Activated CD4-positive, CD25-positive, alpha-beta regulatory T cell treated with anti-CD3 and anti-CD28 coated beads, Interleukin-2, amount 50 U/mL, for 24 hours (primary cell): Measurements from ENCODE around the gene WNK1.
"Not testable (repeated sequence)": the region's sequence is repeated elsewhere in the genome, so short reads cannot be mapped to it uniquely, and the experiment has no call there.

Experiments
- ATAC-seq, 2 donors: fragments of 150-1000 bp; cut with Tn5 transposase; one replicate each; pipeline ENCODE4 v1.10.0; 2021; ENCODE audit warnings: mild to moderate bottlenecking in 1 of 2, moderate library complexity in 1 of 2

Gene WNK1

GRCh38 chr12:913919-914698 lies 161.7 kb downstream of the WNK1 start:
- ATAC-seq, result no peak

GRCh38 chr12:915090-915489 lies 162.7 kb downstream of the WNK1 start:
- no peak for ATAC-seq

- no peak for ATAC-seq
These were observed 163.9 kb downstream of the WNK1 start for GRCh38 chr12:916240-916639.

DNA sequence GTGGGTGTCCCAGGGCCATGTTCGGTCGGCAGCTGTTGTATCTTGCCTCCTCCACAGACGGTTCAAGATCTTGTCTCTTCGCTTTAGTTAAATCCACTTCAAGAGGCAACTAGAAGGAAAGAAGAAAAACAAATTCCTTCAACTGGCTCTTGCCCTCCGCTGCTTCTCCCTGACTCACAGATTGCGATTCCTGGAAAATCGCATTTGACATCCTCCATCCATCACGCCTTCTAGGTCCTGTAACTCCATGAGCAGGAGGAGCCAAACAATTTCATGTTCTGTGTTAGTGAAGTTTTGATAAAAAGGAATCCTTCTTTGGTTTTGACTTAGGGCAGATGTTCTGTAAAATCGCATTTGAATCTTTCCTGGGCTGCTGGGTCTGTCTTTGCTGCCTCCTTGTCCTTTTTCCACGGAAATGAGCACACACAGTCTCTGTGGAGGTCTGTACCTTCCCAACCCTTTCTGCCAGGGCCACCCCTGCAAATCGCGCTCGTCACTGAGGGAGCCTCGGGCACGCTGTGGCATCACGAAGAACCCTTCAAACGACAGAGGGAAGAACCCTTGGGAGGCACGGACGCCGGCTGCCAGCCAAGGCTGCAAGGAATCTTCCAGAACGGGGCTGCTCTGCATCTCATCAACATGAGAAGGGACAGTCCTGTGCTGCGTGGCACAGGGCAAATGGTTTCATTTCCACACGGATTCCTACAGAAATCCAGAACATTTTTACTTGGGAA lies 164.5 kb downstream of the WNK1 start:
- ATAC-seq, result no peak

DNA sequence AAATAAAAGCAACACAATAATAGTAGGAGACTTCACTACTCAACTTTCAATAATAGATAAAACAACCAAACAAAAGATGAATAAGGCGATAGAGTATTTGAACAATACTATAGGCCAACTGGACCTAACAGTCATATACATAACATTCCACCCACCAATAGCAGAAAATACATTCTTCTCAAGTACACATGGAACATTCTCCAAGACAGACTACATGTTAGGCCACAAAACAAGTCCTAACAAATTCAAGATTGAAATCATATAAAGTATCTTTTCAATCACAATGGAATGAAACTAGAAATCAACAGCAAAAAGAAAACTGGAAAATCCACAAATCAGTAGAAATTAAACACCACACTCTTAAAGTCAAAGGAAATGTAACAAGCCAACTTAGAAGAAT lies 168.3 kb downstream of the WNK1 start:
- ATAC-seq, result no peak

DNA sequence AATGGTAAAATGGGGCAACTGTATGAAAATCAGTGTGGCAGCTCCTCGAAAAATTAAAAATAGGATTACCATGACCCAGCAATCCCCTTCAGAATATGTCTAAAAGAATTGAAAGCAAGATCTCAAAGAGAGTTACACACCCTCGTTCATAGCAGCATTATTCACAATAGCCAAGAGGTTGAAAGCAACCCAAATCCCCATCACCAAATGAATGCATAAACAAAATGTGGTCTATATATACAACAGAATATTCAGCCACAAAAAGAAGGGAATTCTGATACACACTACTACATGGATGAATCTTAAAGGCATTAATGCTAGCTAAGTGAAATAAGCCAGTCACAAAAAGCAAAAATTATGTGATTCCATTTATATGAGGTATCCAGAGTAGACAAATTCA lies 169.9 kb downstream of the WNK1 start:
- no peak for ATAC-seq

DNA sequence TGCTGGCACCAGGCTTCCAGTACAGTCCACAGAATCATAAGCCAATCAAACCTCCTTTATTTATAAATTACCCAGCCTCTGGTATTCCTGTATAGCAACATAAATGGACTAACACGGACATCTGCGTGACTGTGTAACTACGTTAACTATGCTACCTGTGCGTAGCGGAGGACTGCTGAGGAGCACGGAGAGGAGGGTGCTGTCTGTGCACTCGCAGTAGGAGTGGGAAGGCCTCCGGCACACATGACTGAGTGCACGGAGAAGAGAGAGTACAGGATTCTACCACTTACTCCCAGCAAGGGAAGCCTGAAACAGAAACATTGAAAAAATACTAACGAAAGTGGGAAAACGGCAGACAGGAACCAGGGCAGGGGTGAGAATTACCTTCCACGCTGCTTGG lies 174.3 kb downstream of the WNK1 start:
- ATAC-seq, result no peak

DNA sequence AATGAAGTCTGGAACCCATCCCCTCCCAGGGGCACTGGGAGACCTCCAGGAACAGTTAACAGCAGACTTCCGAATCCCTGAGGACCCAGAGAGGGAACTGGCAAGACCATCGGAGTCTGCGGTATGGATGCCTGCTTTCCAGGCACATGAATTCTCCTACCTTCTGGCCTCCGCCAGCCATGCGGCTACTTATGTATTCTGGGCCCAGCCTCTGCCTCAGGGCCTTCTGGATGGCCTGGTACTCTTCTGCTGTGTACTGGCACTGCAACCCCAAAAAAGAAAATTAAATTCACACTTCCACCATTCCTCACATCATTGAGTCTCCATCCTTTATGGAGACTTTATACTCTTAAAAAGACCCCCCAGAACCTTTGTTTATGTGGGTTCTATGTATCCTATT lies 178.7 kb downstream of the WNK1 start:
- ATAC-seq, result no peak

DNA sequence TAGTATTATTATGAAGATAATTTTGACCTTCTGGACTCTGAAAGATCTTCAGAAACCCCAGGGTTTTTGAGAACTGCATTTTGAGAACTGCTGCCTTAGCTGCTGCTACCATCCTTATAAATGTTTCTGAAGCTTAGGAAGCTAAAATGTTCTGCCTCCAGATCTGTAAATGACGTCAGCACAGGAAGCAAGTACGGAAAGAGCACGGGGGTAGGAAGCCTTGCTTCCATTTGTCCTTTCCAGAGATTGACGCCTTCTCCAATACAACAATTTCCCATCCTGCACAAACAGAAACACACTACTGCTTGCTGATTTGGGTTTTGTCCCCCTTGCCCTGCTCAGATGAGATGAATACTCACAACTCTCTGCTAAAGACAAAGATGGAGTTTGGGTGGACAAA lies 179.2 kb downstream of the WNK1 start:
- ATAC-seq, result no peak

- ATAC-seq, result not testable (repeated sequence)
These were observed 183.5 kb downstream of the WNK1 start for GRCh38 chr12:935891-936290.

DNA sequence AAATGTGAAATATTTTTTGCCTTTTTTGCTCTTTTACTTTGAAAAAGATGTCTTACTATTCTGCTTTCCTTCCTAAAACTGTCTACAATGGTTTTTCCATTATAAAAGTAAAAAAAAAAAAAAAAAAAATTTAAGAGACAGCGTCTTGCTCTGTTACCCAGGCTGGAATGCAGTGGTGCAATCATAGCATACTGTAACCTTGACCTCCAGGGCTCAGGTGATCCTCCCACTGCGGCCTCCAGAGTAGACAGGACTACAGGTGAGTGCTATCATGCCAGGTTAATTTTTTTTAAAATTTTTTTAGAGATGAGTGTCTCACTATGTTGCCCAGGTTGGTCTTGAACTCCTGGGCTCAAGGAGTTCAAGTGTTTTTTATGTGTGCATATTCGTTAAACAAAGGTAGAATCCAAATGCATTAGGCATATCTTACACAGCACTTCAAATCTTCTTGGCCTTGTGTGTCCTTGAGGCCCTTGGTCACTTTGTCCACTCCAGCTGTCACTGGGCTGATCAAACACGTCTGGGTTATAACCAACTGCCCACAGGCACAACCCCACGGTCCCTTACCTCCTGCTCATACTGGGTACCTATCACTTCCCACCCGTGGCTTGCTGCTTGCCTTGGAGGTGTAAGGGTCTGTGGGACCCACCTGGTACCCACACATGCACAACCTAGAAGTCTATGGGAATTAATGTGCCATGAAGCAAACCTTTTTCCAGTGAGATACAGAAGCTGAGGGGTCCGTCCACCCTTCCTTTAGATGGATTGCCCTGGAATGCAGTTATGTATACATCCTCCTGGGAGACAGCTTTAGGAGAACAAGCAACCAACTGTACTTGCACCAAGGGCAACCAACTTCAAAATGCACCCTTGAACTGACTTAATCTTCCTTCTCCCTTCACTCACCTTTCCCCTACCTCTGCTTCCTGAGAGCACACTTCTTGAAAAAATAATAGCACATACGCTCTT lies 184.3 kb downstream of the WNK1 start:
- no peak for ATAC-seq

DNA sequence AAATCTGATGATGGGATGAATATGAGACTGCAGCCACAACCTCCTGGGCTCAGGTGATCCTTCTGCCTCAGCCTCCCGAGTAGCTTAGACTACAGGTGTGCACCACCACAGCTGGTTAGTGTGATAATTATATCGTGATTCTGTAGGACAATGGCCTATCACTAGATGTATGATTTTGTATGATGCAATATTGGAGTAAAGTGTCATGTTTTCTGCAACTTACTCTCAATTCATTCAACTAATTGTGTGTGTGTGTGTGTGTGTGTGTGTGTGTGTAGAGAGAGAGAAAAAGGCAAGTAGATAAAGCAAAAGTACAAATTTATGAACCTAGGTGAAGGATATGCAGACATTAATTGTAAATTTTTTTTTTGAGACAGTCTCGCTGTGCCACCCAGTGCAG lies 186.4 kb downstream of the WNK1 start:
- no peak for ATAC-seq

DNA sequence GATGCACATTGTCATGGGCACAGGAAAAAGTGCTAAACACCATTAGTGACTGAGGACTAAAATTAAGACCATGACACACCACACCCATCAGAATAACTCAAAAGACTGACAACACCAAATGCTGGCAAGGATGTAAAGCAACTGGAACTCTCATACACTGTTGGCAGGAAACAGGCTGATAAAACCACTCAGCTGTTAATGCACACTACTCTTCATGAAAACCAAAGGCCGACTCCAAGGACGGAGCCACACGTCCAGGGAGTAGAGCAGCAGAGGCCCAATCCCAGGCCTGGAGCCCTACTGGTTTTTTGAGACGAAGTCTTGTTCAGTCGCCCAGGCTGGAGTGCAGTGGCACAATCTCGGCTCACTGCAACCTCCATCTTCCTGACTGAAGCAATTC lies 190.7 kb downstream of the WNK1 start:
- ATAC-seq, result no peak

DNA sequence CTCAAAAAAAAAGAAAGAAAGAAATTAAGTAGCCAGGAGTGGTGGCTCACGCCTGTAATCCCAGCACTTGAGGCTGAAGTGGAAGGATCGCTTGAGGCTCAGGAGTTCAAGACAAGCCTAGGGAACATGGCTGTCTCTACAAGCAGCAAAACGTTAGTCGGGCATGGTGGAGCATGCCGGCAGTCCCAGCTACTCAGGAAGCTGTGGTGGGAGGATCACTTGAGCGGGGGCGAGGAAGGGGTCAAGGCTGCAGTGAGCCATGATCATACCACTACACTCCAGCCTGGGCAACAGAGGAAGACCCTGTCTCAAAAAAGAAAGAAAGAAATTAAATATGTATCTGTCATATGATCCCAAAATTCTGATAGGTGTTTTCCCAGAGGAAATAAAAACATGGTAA lies 191.8 kb downstream of the WNK1 start:
- ATAC-seq, result no peak

GRCh38 chr12:946212-946611 lies 193.8 kb downstream of the WNK1 start:
- ATAC-seq, result no peak

DNA sequence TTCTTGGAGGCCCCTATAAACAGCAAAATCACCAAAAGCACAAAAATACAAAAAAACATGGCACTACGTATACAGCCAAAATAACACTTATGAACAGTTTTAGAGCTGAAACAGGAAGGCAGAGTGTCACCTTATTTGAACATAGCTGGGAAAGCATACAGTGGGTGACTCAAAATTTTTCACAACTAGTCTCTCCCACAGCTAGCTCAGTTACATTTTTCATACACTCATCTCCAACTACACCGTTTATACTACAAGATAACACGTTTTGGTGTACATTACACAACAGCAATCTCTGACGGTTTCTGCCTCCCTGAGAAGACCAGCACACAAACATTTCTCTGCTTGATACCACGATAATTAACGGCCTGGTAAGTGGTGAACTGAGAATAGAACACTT lies 194.3 kb downstream of the WNK1 start:
- no peak for ATAC-seq

DNA sequence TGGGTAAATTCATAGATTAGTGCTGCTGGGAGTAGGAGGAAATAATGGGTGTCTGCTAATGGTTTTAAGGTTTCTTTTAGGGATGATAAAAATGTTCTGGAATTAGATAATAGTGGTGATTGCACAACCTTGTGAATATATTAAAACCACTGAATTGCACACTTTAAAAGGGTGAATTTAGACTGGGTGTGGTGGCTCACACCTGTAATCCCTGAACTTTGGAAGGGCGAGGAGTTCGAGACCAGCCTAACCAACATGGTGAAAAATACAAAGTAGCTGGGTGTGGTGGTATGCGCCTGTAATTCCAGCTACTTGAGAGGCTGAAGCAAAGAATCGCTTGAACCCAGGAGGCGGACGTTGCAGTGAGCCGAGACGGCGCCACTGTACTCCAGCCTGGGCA lies 195.9 kb downstream of the WNK1 start:
- no peak for ATAC-seq

- peak; percentile 80 to 85 for ATAC-seq
These were observed 197.2 kb downstream of the WNK1 start, which contains the start of gene RAD52 for GRCh38 chr12:949453-950191. Gene RAD52 (minus strand): TSS chr12:949694. CDS start chr12:933058, 16,636 bp downstream.

DNA sequence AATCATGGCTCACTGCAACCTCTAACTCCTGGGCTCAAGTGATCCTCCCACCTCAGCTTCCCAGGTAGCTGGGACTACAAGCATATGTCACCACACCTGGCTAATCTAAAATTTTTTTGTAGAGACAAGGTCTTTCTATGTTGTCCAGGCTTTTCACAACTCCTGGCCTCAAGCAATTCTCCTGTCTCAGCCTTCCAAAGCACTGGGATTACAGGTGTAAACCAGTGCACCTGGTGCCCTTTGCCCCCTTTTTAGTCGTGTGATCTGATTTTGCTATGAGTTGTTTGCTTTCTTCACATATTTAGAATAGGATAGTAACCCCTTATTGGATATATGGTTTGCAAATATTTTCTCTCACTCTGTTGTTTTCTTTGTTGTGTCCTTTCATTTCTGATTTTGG lies 198.8 kb downstream of the WNK1 start:
- no peak for ATAC-seq

DNA sequence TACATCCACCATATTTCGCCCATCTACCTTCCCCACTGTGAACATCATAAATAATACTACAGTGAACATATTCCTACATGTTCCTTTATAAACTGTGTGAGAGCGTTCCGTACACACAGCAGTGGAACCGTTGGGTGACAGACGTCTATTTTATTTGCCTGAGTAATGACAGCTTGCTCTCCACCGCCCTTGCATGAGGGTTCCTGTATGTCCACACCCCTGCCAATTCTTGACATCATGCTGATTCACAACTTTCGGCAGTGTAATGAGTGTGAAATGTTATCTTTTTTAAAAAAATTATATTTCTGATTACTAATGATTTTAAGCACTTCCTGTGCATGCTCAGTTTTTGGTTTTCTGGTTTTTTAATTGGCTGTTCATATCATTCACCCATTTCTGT lies 201.4 kb downstream of the WNK1 start:
- peak; percentile 32 to 57 for ATAC-seq

DNA sequence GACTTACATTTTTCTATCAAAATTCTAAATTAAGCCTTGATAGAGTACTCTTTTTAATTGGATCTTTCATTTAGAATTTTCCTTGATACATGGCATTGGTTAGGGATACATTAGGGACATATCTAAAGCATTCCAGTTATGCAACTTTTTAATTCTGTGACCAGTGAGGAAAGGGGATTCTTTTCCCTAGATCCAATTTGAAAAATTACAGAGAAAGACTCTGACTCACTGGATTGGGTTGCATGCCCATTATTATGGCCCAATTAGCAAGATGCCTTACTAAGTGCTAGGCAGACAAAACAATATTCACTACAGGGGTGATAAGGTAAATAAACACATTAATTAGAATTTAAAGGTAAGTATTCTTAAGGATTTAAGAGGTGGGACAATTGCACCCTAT lies 202.4 kb downstream of the WNK1 start:
- ATAC-seq, result no peak

DNA sequence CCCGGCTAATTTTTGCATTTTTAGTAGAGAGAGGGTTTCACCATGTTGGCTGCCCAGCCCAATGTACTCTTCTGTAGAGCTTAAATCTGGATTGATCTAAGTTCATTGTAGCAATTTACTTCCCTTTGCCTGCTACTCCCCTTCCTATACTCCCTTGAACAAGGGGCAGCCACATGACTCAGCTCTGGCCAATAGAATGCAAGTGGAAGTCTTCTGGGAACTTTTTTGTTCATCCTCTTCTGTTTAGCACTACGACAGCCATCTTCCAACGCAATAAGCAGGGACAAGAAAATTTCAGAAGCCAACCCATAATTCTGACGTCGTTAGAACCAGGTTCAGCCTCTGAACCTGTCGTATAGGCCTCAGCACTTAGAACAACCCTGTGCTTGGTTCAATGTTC lies 203.6 kb downstream of the WNK1 start:
- no peak for ATAC-seq
